Cardiac fibroblast (primary cell): ENCODE measurements around the gene DLGAP4.

ENCODE experiments used
- DNase-seq, 2 donors: peaks; one replicate each; pipeline versions ENCODE4 v3.0.0 to v3.0.0-alpha.2; 2010; ENCODE audit warnings: low read depth in 2 of 2
- H3K4me3 ChIP-seq, 2 donors: replicated peaks in 1 of 2; 1 replicate in 1 of 2; 2 replicates in 1 of 2; pipeline ENCODE4 v1.5.1; 2011; ENCODE audit warnings: low read depth in 2 of 2, low read length in 2 of 2, mild to moderate bottlenecking in 2 of 2, moderate library complexity in 1 of 2
- TF ChIP-seq, protein P1 (sequence below): IDR thresholded peaks from one replicate; pipeline ENCODE4 v1.5.1; 2011; ENCODE audit warnings: low read depth, mild to moderate bottlenecking, low read length, inconsistent platforms

Gene DLGAP4

DNA sequence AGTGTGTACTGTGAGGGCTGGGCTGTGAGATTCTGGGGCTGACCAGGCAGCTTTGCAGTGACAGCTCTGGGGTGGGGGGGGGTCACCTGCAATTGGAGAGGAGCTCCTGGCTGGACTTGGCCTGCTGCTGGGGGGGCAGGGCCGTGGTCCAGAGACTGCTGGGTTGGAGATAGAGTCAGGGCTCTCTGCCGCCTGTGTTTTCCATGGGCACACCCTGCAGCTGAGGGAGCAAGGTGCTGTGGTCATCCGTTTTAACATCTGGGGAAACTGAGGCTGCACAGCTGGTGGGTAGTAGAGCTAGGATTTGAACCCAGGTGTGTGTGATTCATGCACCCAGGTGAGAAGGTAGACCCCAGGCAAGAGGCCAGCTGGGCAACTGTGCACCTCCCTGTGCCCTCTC lies 7.3 kb downstream of the DLGAP4 start:
- H3K4me3 ChIP-seq: no peak overlapping the region
- TF ChIP-seq, protein P1, sequence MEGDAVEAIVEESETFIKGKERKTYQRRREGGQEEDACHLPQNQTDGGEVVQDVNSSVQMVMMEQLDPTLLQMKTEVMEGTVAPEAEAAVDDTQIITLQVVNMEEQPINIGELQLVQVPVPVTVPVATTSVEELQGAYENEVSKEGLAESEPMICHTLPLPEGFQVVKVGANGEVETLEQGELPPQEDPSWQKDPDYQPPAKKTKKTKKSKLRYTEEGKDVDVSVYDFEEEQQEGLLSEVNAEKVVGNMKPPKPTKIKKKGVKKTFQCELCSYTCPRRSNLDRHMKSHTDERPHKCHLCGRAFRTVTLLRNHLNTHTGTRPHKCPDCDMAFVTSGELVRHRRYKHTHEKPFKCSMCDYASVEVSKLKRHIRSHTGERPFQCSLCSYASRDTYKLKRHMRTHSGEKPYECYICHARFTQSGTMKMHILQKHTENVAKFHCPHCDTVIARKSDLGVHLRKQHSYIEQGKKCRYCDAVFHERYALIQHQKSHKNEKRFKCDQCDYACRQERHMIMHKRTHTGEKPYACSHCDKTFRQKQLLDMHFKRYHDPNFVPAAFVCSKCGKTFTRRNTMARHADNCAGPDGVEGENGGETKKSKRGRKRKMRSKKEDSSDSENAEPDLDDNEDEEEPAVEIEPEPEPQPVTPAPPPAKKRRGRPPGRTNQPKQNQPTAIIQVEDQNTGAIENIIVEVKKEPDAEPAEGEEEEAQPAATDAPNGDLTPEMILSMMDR: no peak
- DNase-seq: no peak

DNA sequence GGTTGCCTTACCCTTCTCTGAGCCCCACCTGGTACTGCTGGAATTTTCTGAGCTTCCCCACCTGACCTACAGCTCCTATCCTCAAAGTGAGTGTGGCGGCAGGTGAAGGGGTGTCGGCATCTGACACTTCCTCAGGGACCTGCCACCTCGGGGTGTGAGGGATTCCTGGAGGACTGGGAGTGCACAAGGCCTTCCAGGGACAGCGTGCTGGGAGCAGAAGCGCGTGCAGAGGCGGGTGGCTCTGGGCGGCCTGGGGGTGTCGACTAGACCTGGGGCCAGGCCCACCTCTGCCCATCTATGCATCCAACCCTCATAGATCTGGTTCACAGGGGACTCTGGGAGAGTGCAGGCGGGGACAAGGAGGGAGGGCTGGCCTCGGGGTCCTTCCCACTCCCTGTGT lies 7.8 kb downstream of the DLGAP4 start:
- H3K4me3 ChIP-seq: no peak overlapping the region
- TF ChIP-seq, protein P1: no peak

DNA sequence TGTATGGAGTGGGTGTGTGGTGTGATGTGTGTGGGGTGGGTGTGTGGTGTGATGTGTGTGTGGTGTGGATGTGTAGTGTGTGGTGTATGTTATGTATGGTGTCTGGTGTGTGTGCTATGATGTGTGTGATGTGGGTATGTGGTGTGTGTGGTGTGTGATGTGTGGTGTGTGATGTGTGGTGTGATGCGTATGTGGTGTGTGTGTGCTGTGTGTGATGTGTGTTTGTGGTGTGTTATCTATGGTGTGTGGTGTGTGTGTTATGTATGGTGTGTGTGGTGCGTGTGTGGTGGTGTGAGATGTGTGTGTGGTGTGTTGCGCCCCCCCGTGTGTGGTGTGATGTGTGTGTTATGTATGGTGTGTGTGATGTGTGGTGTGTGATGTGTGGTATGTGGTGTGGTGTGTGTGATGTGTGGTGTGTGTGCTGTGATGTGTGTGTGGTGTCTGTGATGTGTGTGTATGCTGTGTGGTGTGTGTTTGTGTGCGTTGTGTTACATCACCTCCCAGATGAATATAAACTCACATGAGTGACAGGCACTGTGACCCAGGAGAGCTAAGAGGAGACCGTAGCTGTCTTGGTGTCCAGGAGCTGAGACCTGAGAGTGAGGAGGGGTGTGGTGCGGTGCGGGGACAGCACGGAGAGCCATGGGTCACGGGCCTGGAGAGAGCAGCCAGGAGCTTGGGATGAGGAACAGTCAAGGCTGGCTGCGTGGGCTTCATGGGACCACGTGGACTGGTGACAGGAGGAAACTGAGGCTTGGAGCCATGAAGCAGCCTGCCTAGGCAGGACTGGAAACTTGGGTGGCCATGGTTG lies 8.8 kb downstream of the DLGAP4 start:
- H3K4me3 ChIP-seq: no peak overlapping the region
- no peak for DNase-seq
- TF ChIP-seq, protein P1: no peak

More for the DNA sequence above, 7.8 kb downstream of the DLGAP4 start:
- DNase-seq: no peak

DNA sequence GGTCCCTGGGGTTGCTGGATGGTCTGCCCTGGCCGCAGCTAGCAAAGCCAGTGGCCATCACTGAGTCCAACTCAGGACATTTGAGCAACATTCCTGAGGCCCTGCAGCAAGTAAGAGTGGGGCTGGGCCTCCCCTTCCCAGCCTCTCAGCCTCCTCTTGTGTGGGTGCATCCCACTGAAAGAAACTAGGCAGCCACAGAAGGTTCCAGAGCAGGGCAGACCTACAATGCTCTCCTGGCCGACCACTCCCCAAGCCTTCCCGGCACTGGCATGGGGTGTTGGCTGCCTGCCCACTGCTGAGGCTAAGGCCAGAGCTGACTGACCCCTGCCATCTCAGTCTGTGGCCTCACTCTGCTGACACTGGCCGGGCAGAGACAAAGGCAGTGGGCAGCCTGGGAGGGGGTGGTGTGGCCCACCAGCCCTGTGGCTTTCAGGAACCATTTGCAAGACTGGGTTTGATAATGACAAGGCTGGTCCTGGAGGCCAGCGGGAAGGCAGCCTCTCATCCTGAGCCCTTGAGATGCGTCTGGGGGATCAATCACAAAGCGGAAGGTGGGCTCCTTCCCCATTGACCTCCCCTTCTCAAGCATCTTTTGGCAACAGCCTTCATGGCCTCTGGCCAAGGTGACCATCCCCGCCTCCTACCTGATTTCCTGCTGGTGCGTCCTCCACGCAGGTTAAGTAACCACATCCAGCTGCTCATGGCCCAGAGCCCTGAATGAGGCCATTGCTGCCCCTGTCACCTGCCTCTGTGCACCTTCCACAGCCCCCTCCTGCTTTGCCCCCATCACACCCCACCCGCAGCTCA lies 9.6 kb downstream of the DLGAP4 start:
- no peak overlapping the region for H3K4me3 ChIP-seq
- TF ChIP-seq, protein P1: no peak
- no peak for DNase-seq

DNA sequence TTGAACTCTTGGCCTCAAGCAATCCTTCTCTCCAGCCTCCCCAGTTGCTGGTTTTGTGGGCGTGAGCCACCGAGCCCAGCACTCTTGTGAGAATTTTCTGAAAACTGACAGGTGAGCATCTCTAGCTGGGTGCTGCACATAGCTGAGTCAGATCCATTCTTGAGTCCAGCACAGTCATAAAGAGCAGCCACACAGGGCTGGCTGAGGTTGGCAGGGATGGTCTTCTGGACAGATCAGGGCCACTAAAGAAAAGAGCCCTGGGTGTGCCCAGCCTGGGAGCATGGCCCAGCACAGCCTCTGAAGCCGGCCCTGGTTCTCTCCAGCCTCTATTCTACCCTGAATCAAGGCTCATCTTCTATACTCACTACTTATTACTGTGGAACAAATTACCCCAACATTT lies 11.5 kb downstream of the DLGAP4 start:
- TF ChIP-seq, protein P1: no peak
- DNase-seq: no peak
- H3K4me3 ChIP-seq: no peak overlapping the region

DNA sequence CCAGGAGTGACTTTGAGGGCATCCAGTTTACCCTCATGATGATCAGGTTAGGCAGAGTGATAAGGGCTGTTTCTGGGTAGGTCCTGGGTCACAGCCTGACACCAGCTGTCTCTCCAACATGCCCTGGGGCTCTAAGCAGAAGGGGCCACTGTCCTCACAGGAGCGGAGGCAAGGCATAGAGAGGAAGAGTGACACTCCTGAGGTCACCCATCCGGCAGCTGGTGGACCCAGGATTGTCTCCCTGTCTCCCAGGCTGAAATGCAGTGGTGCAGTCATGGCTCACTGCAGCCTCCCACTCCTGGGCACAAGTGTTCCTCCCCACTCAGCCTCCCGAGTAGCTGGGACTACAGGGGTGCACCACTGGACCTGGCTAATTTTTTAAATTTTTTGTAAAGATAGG lies 12.0 kb downstream of the DLGAP4 start:
- DNase-seq: no peak
- no peak overlapping the region for H3K4me3 ChIP-seq
- TF ChIP-seq, protein P1: no peak
